IPS-11a (cell line): ENCODE data around the gene ZSWIM5.
A peak's percentile ranks its signal among the peaks of the same experiment; 100 is the strongest.
"Not testable (repeated sequence)": the region's sequence is repeated elsewhere in the genome, so short reads cannot be mapped to it uniquely, and the experiment has no call there.

Experiments used
- H3K4me3 ChIP-seq: one replicate; pipeline ENCODE4 v1.5.1; 2013; ENCODE audit warnings: low read depth, low read length, control low read depth

The ZSWIM5 gene

GRCh38 chr1:45008076-45008475, 198.3 kb downstream of the ZSWIM5 start:
- no peak overlapping the region for H3K4me3 ChIP-seq

GRCh38 chr1:45007311-45007710, 199.1 kb downstream of the ZSWIM5 start:
- no peak overlapping the region for H3K4me3 ChIP-seq

- H3K4me3 ChIP-seq: no peak overlapping the region
Observed at GRCh38 chr1:45005761-45006160, 200.6 kb downstream of the ZSWIM5 start.

- no peak overlapping the region for H3K4me3 ChIP-seq
Observed at GRCh38 chr1:45004281-45004920, 202.0 kb downstream of the ZSWIM5 start.

GRCh38 chr1:45003741-45004140, 202.7 kb downstream of the ZSWIM5 start:
- no peak overlapping the region for H3K4me3 ChIP-seq

GRCh38 chr1:45002650-45003645, 203.5 kb downstream of the ZSWIM5 start:
- H3K4me3 ChIP-seq: no peak overlapping the region

GRCh38 chr1:45001576-45001975, 204.8 kb downstream of the ZSWIM5 start:
- H3K4me3 ChIP-seq: not testable (repeated sequence)

GRCh38 chr1:45001011-45001481, 205.4 kb downstream of the ZSWIM5 start:
- H3K4me3 ChIP-seq: no peak overlapping the region

GRCh38 chr1:44999232-44999631, 207.2 kb downstream of the ZSWIM5 start:
- no peak overlapping the region for H3K4me3 ChIP-seq

- H3K4me3 ChIP-seq: no peak overlapping the region
Observed at GRCh38 chr1:44995467-44996238, 210.8 kb downstream of the ZSWIM5 start.

- H3K4me3 ChIP-seq: no peak overlapping the region
Observed at GRCh38 chr1:44994309-44994898, 212.0 kb downstream of the ZSWIM5 start.

- no peak overlapping the region for H3K4me3 ChIP-seq
Observed at GRCh38 chr1:44988531-44989156, 217.8 kb downstream of the ZSWIM5 start.

GRCh38 chr1:44985747-44986359, 220.6 kb downstream of the ZSWIM5 start:
- H3K4me3 ChIP-seq: peak overlapping the region; percentile 95

- not testable (repeated sequence) for H3K4me3 ChIP-seq
Observed at GRCh38 chr1:44977372-44977771, 229.0 kb downstream of the ZSWIM5 start.

- no peak overlapping the region for H3K4me3 ChIP-seq
Observed at GRCh38 chr1:44976252-44976651, 230.2 kb downstream of the ZSWIM5 start.

GRCh38 chr1:44973645-44974044, 232.8 kb downstream of the ZSWIM5 start:
- H3K4me3 ChIP-seq: no peak overlapping the region

- no peak overlapping the region for H3K4me3 ChIP-seq
Observed at GRCh38 chr1:44970317-44970716, 236.1 kb downstream of the ZSWIM5 start.
